Caco-2 (cell line): Measurements from ENCODE around the gene CERS2. TPM values are rescaled to one million over a fixed set of nuclear protein-coding genes. Genes with fewer than 3 reads are reported as not detected.

Source experiments
- BruUV-seq: library from RNA; stranded (reverse); fragments of 400-500 nt; replicated peaks from 2 replicates; lab custom pipeline; 2021; lab: Mats Ljungman, UMichigan
- CTCF ChIA-PET: fragments of 300-600 bp; sonication (Branson Sonifier 250); formaldehyde crosslinking; loops from one replicate; lab custom pipeline; 2022; ENCODE audit warnings: antibody characterized with exemption; lab: Charles Lee
- POLR2A ChIA-PET: fragments of 300-600 bp; sonication (Branson Sonifier 250); formaldehyde crosslinking; loops from one replicate; lab custom pipeline; 2022; ENCODE audit warnings: antibody characterized with exemption; lab: Charles Lee
- DNase-seq, 2 experiments: peaks; one replicate each; pipeline versions ENCODE4 v3.0.0 to v3.0.0-alpha.2; 2020 to 2022
- H3K27me3 ChIP-seq: replicated peaks from 2 replicates; pipeline ENCODE4 v1.6.0; 2011; ENCODE audit warnings: low read length; ENCODE audit not compliant: control insufficient read depth, insufficient read depth
- H3K36me3 ChIP-seq: 2 replicates; pipeline ENCODE4 v1.5.1; 2011; ENCODE audit warnings: low read length; ENCODE audit not compliant: control insufficient read depth, insufficient read depth
- H3K4me1 ChIP-seq: fragments of 250-450 bp; sonication (Bioruptor Pico); 2 replicates; pipeline ENCODE4 v1.5.1; 2020; ENCODE audit warnings: mild to moderate bottlenecking
- H3K4me3 ChIP-seq: 2 replicates; pipeline ENCODE4 v1.5.1; 2011; ENCODE audit warnings: low read depth, mild to moderate bottlenecking, control low read depth, low read length
- H3K9me3 ChIP-seq: fragments of 250-450 bp; sonication (Bioruptor Pico); 2 replicates; pipeline ENCODE4 v1.5.1; 2020; ENCODE audit warnings: mild to moderate bottlenecking, moderate library complexity
- H3K27ac Mint-ChIP-seq: one replicate; pipeline ENCODE4 v1.8.0; 2022; ENCODE audit warnings: mixed read lengths; ENCODE audit not compliant: unreplicated experiment
- H3K27me3 Mint-ChIP-seq: one replicate; pipeline ENCODE4 v1.8.0; 2022; ENCODE audit warnings: mixed read lengths; ENCODE audit not compliant: insufficient read depth, unreplicated experiment
- H3K36me3 Mint-ChIP-seq: one replicate; pipeline ENCODE4 v1.8.0; 2022; ENCODE audit warnings: mild to moderate bottlenecking, mixed read lengths; ENCODE audit not compliant: insufficient read depth, unreplicated experiment
- H3K4me1 Mint-ChIP-seq: one replicate; pipeline ENCODE4 v1.8.0; 2022; ENCODE audit warnings: low read depth, mixed read lengths; ENCODE audit not compliant: unreplicated experiment
- H3K4me3 Mint-ChIP-seq: one replicate; pipeline ENCODE4 v1.8.0; 2022; ENCODE audit warnings: mild to moderate bottlenecking, moderate library complexity, mixed read lengths; ENCODE audit not compliant: unreplicated experiment
- H3K9me3 Mint-ChIP-seq: one replicate; pipeline ENCODE4 v1.8.0; 2022; ENCODE audit warnings: mixed read lengths; ENCODE audit not compliant: unreplicated experiment
- CTCF ChIP-seq, 2 experiments: fragments of 200-600 bp in 1 of 2; IDR thresholded peaks; 1 replicate in 1 of 2; 2 replicates in 1 of 2; pipeline versions ENCODE4 v1.5.1 to v1.8.0; 2011 to 2022; ENCODE audit warnings: antibody characterized with exemption in 1 of 2, control low read depth in 1 of 2, inconsistent platforms in 1 of 2, low read depth in 1 of 2, low read length in 1 of 2, mild to moderate bottlenecking in 1 of 2, moderate library complexity in 1 of 2; ENCODE audit not compliant: insufficient read depth in 1 of 2, severe bottlenecking in 1 of 2, unreplicated experiment in 1 of 2
- intact Hi-C: fragments of 100-400 bp; cut with micrococcal nuclease; formaldehyde crosslinking; loops from one replicate; pipeline ENCODE4 v1.10.0; 2022; ENCODE audit not compliant: unreplicated experiment
- total RNA-seq: library from RNA; stranded (reverse); gene quantifications from 2 replicates; pipeline ENCODE4 v1.2.3, GENCODE V29; 2022

Gene CERS2
- total RNA-seq, 1 experiment from 2014 or later: 379 TPM

GRCh38 chr1:151001602-151002001 is 27.0 kb upstream of the CERS2 start:
- no TSS peak for BruUV-seq
- DNase-seq: no peak
- Histone ChIP-seq H3K27me3 (no peaks in the 10 kb centered on the region), H3K4me3 (no peak overlapping the region), H3K9me3 (no peaks in the 10 kb centered on the region), H3K4me1 (peaks cover 9% of the 10 kb centered on the region; the same call in 1 of the 2 replicates), H3K36me3 (peaks cover 2% of the 10 kb centered on the region)
- no peak for TF ChIP-seq CTCF (IDR thresholded peaks at IDR 0.05; ENCODE audit: insufficient read depth in 1 of 2, low read depth in 1 of 2, low read length in 1 of 2, severe bottlenecking in 1 of 2, unreplicated experiment in 1 of 2)
- H3K9me3 Mint-ChIP-seq: no peaks in the 10 kb centered on the region
- no peak overlapping the region for H3K4me3 Mint-ChIP-seq
- H3K27ac Mint-ChIP-seq: no peak overlapping the region
- H3K27me3 Mint-ChIP-seq: no peaks in the 10 kb centered on the region
- H3K36me3 Mint-ChIP-seq: peaks cover 11% of the 10 kb centered on the region
- H3K4me1 Mint-ChIP-seq: peaks cover 21% of the 10 kb centered on the region
- intact Hi-C loops: loop anchor here (10.0 kb wide), 1 partner anchor 437 kb away; no protein-coding TSS in a partner anchor
- ChIA-PET POLR2A (interaction anchor here (0.6 kb wide), 1 partner anchor 45 kb away, joined by 3 read pairs; no protein-coding TSS in a partner anchor), CTCF (interaction anchor here (0.7 kb wide), 1 partner anchor 23 kb away, joined by 3 read pairs; no protein-coding TSS in a partner anchor)

GRCh38 chr1:151000408-151000807 is 25.8 kb upstream of the CERS2 start:
- H3K4me3 Mint-ChIP-seq: no peak overlapping the region
- no TSS peak for BruUV-seq
- ChIA-PET POLR2A (no interaction called here), CTCF (no interaction called here)
- no peaks in the 10 kb centered on the region for H3K27me3 ChIP-seq
- H3K4me3 ChIP-seq: no peak overlapping the region
- H3K4me1 ChIP-seq: peaks cover 10% of the 10 kb centered on the region; the same call in 1 of the 2 replicates
- H3K27me3 Mint-ChIP-seq: no peaks in the 10 kb centered on the region
- H3K27ac Mint-ChIP-seq: no peak overlapping the region
- TF ChIP-seq CTCF (IDR thresholded peaks at IDR 0.05; ENCODE audit: insufficient read depth in 1 of 2, low read depth in 1 of 2, low read length in 1 of 2, severe bottlenecking in 1 of 2, unreplicated experiment in 1 of 2): no peak
- no peak for DNase-seq
- peaks cover 19% of the 10 kb centered on the region for H3K36me3 Mint-ChIP-seq
- H3K4me1 Mint-ChIP-seq: peaks cover 21% of the 10 kb centered on the region
- H3K9me3 ChIP-seq: no peaks in the 10 kb centered on the region
- H3K36me3 ChIP-seq: peaks cover 2% of the 10 kb centered on the region
- no peaks in the 10 kb centered on the region for H3K9me3 Mint-ChIP-seq
- intact Hi-C loops: loop anchor here (10.0 kb wide), 1 partner anchor 436 kb away; no protein-coding TSS in a partner anchor

GRCh38 chr1:150999926-151000325 is 25.3 kb upstream of the CERS2 start:
- intact Hi-C loops: loop anchor here (10.0 kb wide), 1 partner anchor 435 kb away; no protein-coding TSS in a partner anchor
- Histone ChIP-seq H3K36me3 (peaks cover 2% of the 10 kb centered on the region), H3K4me3 (no peak overlapping the region), H3K4me1 (peaks cover 12% of the 10 kb centered on the region; the same call in 1 of the 2 replicates), H3K9me3 (no peaks in the 10 kb centered on the region), H3K27me3 (no peaks in the 10 kb centered on the region)
- peaks cover 21% of the 10 kb centered on the region for H3K4me1 Mint-ChIP-seq
- BruUV-seq: no TSS peak
- CTCF ChIA-PET: interaction anchor here (1.5 kb wide), 1 partner anchor 18 kb away, joined by 4 read pairs; no protein-coding TSS in a partner anchor
- H3K27me3 Mint-ChIP-seq: no peaks in the 10 kb centered on the region
- no peak for TF ChIP-seq CTCF (IDR thresholded peaks at IDR 0.05; ENCODE audit: insufficient read depth in 1 of 2, low read depth in 1 of 2, low read length in 1 of 2, severe bottlenecking in 1 of 2, unreplicated experiment in 1 of 2)
- H3K36me3 Mint-ChIP-seq: peaks cover 19% of the 10 kb centered on the region
- POLR2A ChIA-PET: interaction anchor here (1.1 kb wide), 1 partner anchor 18 kb away, joined by 5 read pairs; the partner anchor contains the start of gene ANXA9
- no peak overlapping the region for H3K4me3 Mint-ChIP-seq
- no peaks in the 10 kb centered on the region for H3K9me3 Mint-ChIP-seq
- DNase-seq: no peak
- H3K27ac Mint-ChIP-seq: no peak overlapping the region
